GM21786 (cell line): ENCODE results near the gene HLTF.
"Not testable (repeated sequence)": the region's sequence is repeated elsewhere in the genome, so short reads cannot be mapped to it uniquely, and the experiment has no call there.

Experiments used
- ATAC-seq: cut with Tn5 transposase; IDR thresholded peaks from one replicate; pipeline ENCODE4 v1.9.1; 2021; ENCODE audit not compliant: unreplicated experiment

HLTF gene

GRCh38 chr3:149086232-149086988 lies at the start of gene HLTF:
TSS of gene HLTF (minus strand) at chr3:149086533. CDS start at chr3:149086336, 197 bp downstream.
- ATAC-seq: peak; percentile 99

- ATAC-seq: no peak
Observed at GRCh38 chr3:149134575-149134974, 48.2 kb upstream of the HLTF start.

DNA sequence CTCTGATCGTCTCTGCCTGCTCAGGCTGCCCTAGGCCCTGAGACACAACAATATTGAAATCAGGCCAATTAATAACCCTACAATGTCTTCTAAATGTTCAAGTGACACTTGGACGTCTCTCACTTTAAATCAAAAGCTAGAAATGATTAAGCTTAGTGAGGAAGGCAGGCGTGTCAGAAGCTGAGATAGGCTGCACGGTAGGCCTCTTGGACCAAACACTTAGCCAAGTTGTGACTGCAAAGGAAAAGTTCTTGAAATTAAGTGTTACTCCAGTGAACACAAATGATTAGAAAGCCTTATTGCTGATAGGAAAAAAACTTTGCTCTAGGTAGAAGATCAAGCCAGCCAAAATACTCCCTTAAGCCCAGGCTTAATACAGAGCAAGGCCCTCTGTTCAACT lies 45.3 kb upstream of the HLTF start:
- no peak for ATAC-seq

- ATAC-seq: peak; percentile 92
Observed at GRCh38 chr3:149129326-149130205, 43.2 kb upstream of the HLTF start, which contains the start of gene HPS3. TSS of gene HPS3 (plus strand) at chr3:149129638. CDS start at chr3:149129724, 86 bp downstream.

DNA sequence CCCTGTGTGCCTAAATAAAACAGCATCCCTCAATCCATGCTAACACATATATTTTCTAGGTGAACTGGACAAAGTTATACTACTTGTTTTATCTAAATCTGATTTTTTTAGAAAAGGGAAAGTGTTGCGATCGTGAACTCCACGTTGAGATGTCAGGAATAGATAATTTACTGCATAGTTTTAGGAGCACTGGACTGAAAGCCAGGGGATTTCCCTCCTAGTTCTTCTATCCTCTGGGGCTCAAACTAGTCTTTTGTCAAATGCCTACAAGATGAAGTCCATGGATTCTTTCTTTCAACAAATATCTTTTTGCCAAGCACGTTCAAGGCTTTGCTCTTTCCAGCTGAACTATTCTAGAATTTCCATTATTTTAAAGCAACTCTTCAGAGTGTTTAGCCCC lies 42.5 kb upstream of the HLTF start:
- peak; percentile 8 for ATAC-seq

- ATAC-seq: no peak
Observed at GRCh38 chr3:149122721-149123578, 36.6 kb upstream of the HLTF start.

DNA sequence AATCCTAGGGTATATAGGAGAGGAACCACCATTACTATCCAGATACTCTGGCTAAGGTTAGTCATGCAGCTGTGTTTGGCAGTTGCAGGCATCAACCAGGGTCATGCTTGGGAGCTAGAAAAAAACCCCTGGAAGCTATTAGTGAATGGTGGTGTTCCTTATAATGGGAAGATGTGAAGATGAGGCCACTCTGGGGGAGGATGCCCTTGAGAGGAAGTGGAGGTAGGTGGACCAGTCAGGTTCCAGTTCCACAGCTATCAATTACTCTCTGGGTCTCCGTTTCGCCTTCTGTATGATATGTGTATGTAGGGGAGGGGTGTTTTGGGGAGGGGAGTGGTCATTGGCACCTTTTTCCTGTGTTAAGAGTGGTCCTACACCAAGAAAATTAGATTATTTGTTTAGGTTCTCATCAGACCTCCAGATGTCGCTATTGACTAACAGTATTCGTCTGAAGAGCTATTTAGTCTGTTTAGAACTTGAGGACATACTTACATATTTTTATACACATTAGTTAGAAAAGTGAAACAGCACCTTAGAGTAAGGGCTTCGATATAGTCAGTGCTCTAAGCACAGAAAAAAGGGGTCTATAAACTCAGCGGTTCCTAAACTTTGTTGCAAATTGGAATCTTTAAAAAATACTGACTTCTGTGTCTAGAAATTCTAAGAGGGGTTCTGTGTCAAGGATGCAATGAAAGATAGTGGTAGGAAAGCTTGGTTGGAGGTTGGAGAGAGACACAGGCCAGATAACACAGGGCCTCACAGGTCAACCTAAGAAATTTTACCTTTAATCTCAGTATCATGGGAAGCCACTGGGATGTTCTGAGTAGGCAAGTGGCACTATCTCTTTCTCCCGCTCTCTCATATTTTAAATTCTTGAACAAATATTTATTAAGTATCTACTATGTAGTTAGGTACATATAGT lies 34.0 kb upstream of the HLTF start:
- ATAC-seq: peak; percentile 71

- no peak for ATAC-seq
Observed at GRCh38 chr3:149119466-149119865, 33.1 kb upstream of the HLTF start.

DNA sequence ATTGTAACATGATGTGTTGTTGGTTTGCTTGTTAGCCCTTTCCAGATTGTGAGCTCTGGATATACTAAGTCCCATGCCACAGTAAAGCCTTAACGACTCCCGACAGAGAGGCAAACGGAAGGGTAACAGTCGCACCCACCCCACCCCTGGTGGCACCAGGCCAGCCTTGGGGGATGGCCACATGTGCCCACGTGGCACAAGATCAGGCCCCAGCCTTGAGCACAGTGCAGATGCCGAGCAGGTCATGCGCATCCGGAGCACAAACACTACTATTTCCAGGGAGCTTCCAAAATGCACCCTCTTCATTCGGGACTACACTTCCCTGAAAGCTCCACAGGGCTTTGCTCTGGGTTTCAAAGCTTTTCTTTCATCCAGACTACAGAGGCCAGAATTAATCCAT lies 32.4 kb upstream of the HLTF start:
- no peak for ATAC-seq

DNA sequence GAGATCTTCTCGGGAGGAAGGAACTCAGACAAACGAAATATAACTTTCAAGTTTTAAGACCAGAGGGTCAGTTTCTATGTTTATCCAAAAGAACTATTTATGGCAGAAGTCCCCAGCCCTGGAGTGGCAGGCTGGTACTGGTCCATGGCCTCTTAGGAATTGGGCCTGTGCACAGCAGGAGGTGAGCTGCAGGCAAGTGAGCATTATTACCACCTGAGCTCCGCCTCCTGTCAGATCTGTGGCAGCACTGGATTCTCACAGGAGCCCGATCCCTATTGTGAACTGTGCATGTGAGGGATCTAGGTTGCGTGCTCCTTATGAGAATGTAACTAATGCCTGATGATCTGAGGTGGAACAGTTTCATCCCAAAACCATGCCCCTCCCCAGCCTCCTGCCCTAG lies 28.8 kb upstream of the HLTF start:
- no peak for ATAC-seq

- no peak for ATAC-seq
Observed at GRCh38 chr3:149114458-149114857, 28.1 kb upstream of the HLTF start.

GRCh38 chr3:149104484-149104883 lies 18.2 kb upstream of the HLTF start:
- ATAC-seq: no peak

DNA sequence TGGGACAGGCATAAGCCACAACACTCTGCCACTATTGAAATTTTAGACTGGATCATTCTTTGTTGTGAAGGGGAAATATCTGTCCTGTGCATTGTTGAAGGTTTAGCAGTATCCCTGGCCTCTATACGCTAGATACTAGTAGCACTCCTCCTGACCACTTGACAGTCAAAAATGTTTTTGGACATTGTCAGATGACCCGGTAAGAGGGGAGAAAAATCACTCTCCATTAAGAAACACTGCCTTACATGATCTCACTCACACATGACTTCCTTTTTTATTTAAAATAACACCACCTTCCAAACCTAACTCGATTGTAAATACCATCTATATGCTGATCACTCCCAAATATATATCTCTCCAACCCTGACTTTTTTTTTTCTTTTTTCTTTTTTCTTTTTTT lies 15.3 kb upstream of the HLTF start:
- no peak for ATAC-seq

- ATAC-seq: no peak
Observed at GRCh38 chr3:149101154-149101553, 14.8 kb upstream of the HLTF start.

GRCh38 chr3:149097987-149098386 lies 11.7 kb upstream of the HLTF start:
- not testable (repeated sequence) for ATAC-seq

DNA sequence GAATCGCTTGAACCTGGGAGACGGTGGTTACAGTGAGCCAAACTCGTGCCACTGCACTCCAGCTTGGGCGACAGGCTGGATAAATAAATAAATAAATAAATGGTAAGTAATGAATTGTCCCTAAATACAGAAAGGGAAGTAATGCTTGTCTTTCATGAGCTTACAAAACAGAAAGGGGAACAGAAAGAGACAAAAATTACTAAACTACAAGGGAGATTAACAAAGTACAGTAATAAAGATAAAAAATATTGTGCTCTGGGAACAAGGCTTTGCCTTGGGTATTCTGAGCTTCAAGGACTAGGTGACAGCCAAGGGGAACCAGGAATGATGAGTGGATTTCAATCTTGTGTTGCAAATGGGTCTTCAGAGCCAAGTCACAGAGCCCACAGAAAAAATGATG lies 9.2 kb upstream of the HLTF start:
- peak; percentile 88 for ATAC-seq

DNA sequence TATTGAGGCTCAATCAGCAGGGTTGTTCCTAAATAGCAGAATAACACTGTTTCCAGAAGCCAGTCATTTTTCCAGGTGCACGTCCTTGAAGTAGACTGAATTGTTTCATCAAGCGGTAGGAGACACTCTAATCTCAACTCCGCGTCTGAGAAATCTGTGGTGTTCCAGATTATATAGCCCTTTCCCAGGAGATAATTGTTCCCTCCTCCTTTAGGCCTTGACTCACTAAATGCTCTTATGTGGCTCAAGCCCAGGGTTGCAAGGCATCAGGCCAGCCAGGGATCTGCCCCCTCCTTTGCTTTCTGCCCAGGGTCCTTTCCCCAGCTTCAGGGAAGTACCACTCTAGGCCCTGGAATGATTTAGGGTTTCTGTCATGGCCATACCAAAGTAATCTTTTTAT lies 5.7 kb upstream of the HLTF start:
- ATAC-seq: no peak

- no peak for ATAC-seq
Observed at GRCh38 chr3:149090907-149091306, 4.6 kb upstream of the HLTF start.

- no peak for ATAC-seq
Observed at GRCh38 chr3:149090461-149090860, 4.1 kb upstream of the HLTF start.

GRCh38 chr3:149089395-149089794 lies 3.1 kb upstream of the HLTF start:
- no peak for ATAC-seq
